Ascending aorta (tissue), 2 donors: ENCODE results near the gene SEBOX. TPM values are rescaled to one million over a fixed set of nuclear protein-coding genes. Genes with fewer than 3 reads are reported as not detected.

Source experiments
- DNase-seq, 2 donors: peaks; one replicate each; pipeline ENCODE4 v3.0.0-alpha.2; 2019; ENCODE audit warnings: low spot score in 2 of 2
- H3K27ac ChIP-seq, 2 donors: fragments of 200-600 bp; sonication (generic); one replicate each; pipeline ENCODE4 v1.5.1; 2016 to 2017; ENCODE audit warnings: mild to moderate bottlenecking in 1 of 2
- H3K27me3 ChIP-seq: fragments of 200-600 bp; sonication (generic); one replicate; pipeline ENCODE4 v1.5.1; 2017
- H3K36me3 ChIP-seq, 2 donors: fragments of 200-600 bp; sonication (generic); one replicate each; pipeline ENCODE4 v1.5.1; 2016
- H3K4me1 ChIP-seq, 2 donors: fragments of 200-600 bp; sonication (generic); one replicate each; pipeline ENCODE4 v1.5.1; 2016 to 2017; ENCODE audit warnings: mild to moderate bottlenecking in 1 of 2
- H3K4me3 ChIP-seq, 2 donors: fragments of 200-600 bp; sonication (generic); one replicate each; pipeline ENCODE4 v1.5.1; 2016 to 2017; ENCODE audit warnings: mild to moderate bottlenecking in 1 of 2
- H3K9me3 ChIP-seq, 2 donors: fragments of 200-600 bp; sonication (generic); one replicate each; pipeline ENCODE4 v1.5.1; 2016
- intact Hi-C: fragments of 100-400 bp; cut with DNase I; formaldehyde crosslinking; loops from one replicate; pipeline ENCODE4 v1.15.1; 2023
- total RNA-seq: library from RNA; depleted of rRNA; stranded (reverse); fragments of >200 nt; gene quantifications from one replicate; pipeline ENCODE4 v1.1.0, GENCODE V29; 2016
- TF ChIP-seq, protein P1 (sequence below), 3 experiments: fragments of 200-600 bp in 2 of 3; fragments of 450-650 bp in 1 of 3; sonication (generic) in 2 of 3; IDR thresholded peaks; one replicate each; pipeline ENCODE4 v1.5.1; 2016 to 2019; ENCODE audit warnings: antibody characterized with exemption in 3 of 3, mild to moderate bottlenecking in 1 of 3, moderate library complexity in 1 of 3

Gene SEBOX, protein sequence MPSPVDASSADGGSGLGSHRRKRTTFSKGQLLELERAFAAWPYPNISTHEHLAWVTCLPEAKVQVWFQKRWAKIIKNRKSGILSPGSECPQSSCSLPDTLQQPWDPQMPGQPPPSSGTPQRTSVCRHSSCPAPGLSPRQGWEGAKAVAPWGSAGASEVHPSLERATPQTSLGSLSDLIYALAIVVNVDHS
- not detected for total RNA-seq

DNA sequence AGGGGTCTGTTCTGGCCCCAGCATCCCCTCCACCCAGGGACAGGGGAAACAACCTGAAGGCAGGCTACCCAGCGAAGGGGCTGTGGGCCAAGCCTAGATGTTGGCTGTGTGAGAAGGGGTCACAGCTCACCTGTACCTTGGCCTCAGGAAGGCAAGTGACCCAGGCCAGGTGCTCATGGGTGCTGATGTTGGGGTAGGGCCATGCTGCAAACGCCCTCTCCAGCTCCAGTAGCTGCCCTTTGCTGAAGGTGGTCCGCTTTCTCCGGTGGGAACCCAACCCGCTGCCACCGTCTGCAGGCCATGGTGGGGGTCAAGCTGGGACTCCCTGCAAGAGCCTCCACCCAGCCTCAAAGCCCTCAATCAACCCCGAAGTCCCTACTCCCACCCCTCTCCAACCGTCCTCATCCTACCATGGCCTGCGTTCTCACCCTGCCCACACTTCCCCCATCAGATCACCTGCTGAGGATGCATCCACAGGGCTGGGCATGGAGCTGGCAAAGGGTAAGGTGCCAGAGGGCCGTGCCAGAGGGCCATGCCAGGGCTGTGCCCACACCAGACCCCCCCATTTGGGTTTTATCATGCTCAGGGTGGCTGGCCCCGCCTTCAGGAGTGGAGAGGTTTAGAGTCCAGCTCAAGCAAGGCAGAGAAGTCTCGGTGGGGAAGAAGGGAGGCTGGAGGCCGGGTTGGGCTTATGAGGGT, at the start of gene SEBOX:
Gene SEBOX (minus strand): TSS at position 535 of the 699 bp plus-strand sequence. CDS start 48 bp downstream, at position 487.
- intact Hi-C loops, result no loop called here
- TF ChIP-seq, protein P1, sequence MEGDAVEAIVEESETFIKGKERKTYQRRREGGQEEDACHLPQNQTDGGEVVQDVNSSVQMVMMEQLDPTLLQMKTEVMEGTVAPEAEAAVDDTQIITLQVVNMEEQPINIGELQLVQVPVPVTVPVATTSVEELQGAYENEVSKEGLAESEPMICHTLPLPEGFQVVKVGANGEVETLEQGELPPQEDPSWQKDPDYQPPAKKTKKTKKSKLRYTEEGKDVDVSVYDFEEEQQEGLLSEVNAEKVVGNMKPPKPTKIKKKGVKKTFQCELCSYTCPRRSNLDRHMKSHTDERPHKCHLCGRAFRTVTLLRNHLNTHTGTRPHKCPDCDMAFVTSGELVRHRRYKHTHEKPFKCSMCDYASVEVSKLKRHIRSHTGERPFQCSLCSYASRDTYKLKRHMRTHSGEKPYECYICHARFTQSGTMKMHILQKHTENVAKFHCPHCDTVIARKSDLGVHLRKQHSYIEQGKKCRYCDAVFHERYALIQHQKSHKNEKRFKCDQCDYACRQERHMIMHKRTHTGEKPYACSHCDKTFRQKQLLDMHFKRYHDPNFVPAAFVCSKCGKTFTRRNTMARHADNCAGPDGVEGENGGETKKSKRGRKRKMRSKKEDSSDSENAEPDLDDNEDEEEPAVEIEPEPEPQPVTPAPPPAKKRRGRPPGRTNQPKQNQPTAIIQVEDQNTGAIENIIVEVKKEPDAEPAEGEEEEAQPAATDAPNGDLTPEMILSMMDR (IDR thresholded peaks at IDR 0.05), result no peak
- no peaks in the 10 kb centered on the region for H3K27me3 ChIP-seq
- no peak within 1 kb of the TSS for H3K27ac ChIP-seq
- no peak for DNase-seq
- H3K4me1 ChIP-seq, result no peaks in the 10 kb centered on the region
- no peak within 1 kb of the TSS for H3K4me3 ChIP-seq
- H3K9me3 ChIP-seq, result no peaks in the 10 kb centered on the region
- H3K36me3 ChIP-seq, result peaks cover 40 to 49% of the 10 kb centered on the region in 2 donors

DNA sequence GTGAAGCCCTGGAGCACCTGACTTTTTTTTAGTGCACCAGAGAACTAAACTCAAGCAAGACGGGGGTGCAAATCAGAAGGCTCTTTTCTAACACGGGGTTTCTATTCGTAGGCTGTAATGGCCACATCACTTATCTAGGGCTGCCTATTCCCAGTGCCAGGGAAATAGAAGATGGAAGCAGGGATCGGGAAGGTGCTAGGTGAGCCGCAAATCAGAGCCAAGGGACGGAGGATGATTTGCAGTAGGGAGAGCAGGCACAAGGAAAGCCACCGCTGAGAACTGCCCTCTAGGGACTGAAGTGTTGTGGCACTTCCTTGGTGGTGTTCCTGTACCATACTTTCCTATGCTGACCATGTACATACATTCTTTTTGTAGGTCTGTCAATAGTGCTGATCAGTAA, 48.8 kb upstream of the SEBOX start:
- Histone ChIP-seq H3K27me3 (no peaks in the 10 kb centered on the region), H3K4me1 (no peaks in the 10 kb centered on the region), H3K9me3 (no peaks in the 10 kb centered on the region), H3K27ac (no peak overlapping the region), H3K4me3 (no peak overlapping the region), H3K36me3 (no peaks in the 10 kb centered on the region)
- no peak for DNase-seq
- TF ChIP-seq, protein P1 (IDR thresholded peaks at IDR 0.05), result no peak
- intact Hi-C loops, result no loop called here

DNA sequence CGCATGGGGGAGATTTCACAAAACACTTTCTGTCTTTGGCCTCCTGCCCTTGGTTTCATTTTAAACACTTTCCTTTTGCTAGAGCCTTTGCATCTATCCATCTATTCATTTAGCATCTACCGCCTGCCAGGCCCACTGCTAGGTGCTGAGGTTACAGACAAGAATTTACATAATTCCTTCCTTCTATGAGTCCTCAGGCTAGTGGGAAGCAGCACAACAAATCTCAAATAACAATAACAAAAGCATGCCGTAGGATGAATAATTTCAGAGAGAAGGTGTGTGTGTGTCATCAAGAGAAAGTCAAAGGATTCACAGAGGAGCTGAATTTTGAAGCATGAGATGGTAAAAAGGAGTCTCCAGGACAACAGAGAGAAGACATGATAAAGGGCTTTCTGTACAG, 47.1 kb upstream of the SEBOX start:
- H3K9me3 ChIP-seq, result no peaks in the 10 kb centered on the region
- H3K27ac ChIP-seq, result no peak overlapping the region
- H3K27me3 ChIP-seq, result no peaks in the 10 kb centered on the region
- DNase-seq, result no peak
- TF ChIP-seq, protein P1 (IDR thresholded peaks at IDR 0.05), result no peak
- no peaks in the 10 kb centered on the region for H3K36me3 ChIP-seq
- no peak overlapping the region for H3K4me3 ChIP-seq
- H3K4me1 ChIP-seq, result no peaks in the 10 kb centered on the region
- intact Hi-C loops, result no loop called here

DNA sequence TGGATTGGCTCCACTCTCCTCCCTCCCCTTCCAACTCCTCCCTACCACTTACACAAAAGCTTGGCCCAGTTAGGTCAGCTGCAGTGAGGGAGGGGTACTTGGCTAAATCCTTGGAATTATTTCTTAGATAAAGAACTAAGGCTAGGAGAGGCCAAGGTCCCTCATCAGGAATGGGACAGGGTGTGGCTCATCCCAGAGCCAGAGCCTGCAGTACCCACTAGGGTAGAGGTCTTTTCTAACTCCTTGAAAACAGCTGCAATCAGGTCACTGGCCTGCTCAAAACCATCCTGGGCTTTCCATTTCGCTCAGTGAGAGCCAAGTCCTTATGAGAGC, 42.9 kb upstream of the SEBOX start:
- Histone ChIP-seq H3K27me3 (no peaks in the 10 kb centered on the region), H3K4me3 (no peak overlapping the region), H3K36me3 (peaks cover 0 to 4% of the 10 kb centered on the region in 2 donors), H3K4me1 (peaks cover 9 to 11% of the 10 kb centered on the region in 2 donors), H3K27ac (no peak overlapping the region), H3K9me3 (no peaks in the 10 kb centered on the region)
- TF ChIP-seq, protein P1 (IDR thresholded peaks at IDR 0.05), result no peak
- DNase-seq, result no peak
- intact Hi-C loops, result loop anchor here (5.0 kb wide), 1 partner anchor 309 kb away; the partner anchor contains the start of genes RAB34 and RPL23A

DNA sequence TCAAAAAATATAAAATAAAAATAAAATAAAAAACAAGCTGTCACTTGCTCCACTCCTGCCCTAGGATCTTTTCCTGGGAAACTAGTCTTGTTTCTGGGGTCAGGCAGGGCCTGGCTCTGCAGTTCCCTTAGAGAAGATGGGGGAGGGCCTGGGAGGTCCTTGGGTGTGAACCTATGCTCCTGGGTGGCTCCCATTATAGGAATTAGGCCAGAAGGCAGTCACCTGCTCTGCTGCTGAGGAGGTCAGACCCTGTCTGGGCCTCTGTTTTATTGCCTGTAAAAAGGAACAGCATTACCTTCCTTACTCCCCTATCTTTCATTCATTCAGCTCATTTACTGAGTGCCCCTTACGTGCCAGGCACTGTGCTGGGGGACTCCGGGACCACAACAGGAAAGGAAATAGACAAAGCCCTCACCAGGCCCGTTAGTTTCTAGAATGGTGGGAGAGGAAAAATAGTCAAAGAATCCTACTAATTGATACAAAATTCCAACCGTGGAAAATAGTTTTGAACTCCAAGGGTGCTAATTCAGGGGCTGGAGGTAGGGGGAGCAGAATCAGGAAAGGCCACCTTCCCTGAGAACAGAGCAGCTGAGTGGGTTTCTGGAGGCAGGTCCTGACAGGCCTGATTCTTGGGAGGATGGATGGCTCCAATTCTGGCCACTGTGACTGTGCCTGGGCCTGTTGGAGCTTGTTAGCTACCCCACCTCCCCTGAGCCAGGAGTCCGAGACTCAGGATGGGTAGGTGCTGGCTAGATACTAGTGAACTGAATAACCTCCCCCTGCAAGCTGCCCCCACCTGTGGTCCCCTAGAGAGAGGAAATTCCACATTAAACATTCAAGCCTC, 42.4 kb upstream of the SEBOX start:
- DNase-seq, result no peak
- Histone ChIP-seq H3K27ac (no peak overlapping the region), H3K4me1 (peaks cover 9 to 11% of the 10 kb centered on the region in 2 donors), H3K4me3 (no peak overlapping the region), H3K27me3 (no peaks in the 10 kb centered on the region), H3K36me3 (peaks cover 0 to 5% of the 10 kb centered on the region in 2 donors), H3K9me3 (no peaks in the 10 kb centered on the region)
- TF ChIP-seq, protein P1 (IDR thresholded peaks at IDR 0.05), result no peak
- intact Hi-C loops, result loop anchor here (5.0 kb wide), 1 partner anchor 310 kb away; the partner anchor contains the start of genes RAB34 and RPL23A
